OCI-LY7 (cell line): ENCODE data around the gene C16orf78. TPM values are rescaled to one million over a fixed set of nuclear protein-coding genes. Genes with fewer than 3 reads are reported as not detected.

Experiments used
- BruUV-seq: library from RNA; stranded (reverse); fragments of 400-500 nt; replicated peaks from 2 replicates; lab custom pipeline; 2021; lab: Mats Ljungman, UMichigan
- CTCF ChIA-PET: fragments of 300-600 bp; sonication (Branson Sonifier 250); formaldehyde crosslinking; loops from one replicate; lab custom pipeline; 2022; ENCODE audit warnings: antibody characterized with exemption; ENCODE audit not compliant: unreplicated experiment; lab: Charles Lee
- POLR2A ChIA-PET: fragments of 300-600 bp; sonication (Branson Sonifier 250); formaldehyde crosslinking; loops from one replicate; lab custom pipeline; 2022; ENCODE audit warnings: antibody characterized with exemption; lab: Charles Lee
- DNase-seq: peaks from one replicate; pipeline ENCODE4 v3.0.0-alpha.2; 2015; ENCODE audit warnings: low spot score
- H2AFZ ChIP-seq: fragments of 200-600 bp; sonication (generic), shearing (Covaris generic); 2 replicates; pipeline ENCODE4 v1.6.1; 2014; ENCODE audit warnings: mild to moderate bottlenecking, antibody characterized with exemption, low read length, moderate library complexity
- H3K27ac ChIP-seq: fragments of 200-600 bp; sonication (generic); 2 replicates; pipeline ENCODE4 v1.5.1; 2014; ENCODE audit warnings: mixed run types, low read depth, mild to moderate bottlenecking, moderate library complexity, low read length, inconsistent platforms; ENCODE audit not compliant: poor library complexity, severe bottlenecking
- H3K36me3 ChIP-seq: fragments of 200-600 bp; sonication (generic); 2 replicates; pipeline ENCODE4 v1.6.1; 2014; ENCODE audit warnings: mild to moderate bottlenecking, antibody characterized with exemption, low read length, moderate library complexity, mixed read lengths; ENCODE audit not compliant: insufficient read depth
- H3K4me1 ChIP-seq: fragments of 200-600 bp; sonication (generic); 2 replicates; pipeline ENCODE4 v1.5.1; 2014; ENCODE audit warnings: mild to moderate bottlenecking, low read length; ENCODE audit not compliant: insufficient read depth, poor library complexity, severe bottlenecking
- H3K4me2 ChIP-seq: fragments of 200-600 bp; sonication (generic); 2 replicates; pipeline ENCODE4 v1.6.1; 2014; ENCODE audit warnings: mild to moderate bottlenecking, low read length
- H3K4me3 ChIP-seq: fragments of 200-600 bp; sonication (generic); 2 replicates; pipeline ENCODE4 v1.5.1; 2014; ENCODE audit warnings: mild to moderate bottlenecking, low read depth, low read length; ENCODE audit not compliant: poor library complexity, severe bottlenecking
- H3K79me2 ChIP-seq: fragments of 200-600 bp; sonication (generic); 2 replicates; pipeline ENCODE4 v1.6.1; 2016; ENCODE audit warnings: low read depth, mild to moderate bottlenecking, low read length, moderate library complexity, mixed read lengths; ENCODE audit not compliant: insufficient read depth
- H3K9me2 ChIP-seq: fragments of 200-600 bp; sonication (generic); 2 replicates; pipeline ENCODE4 v1.6.1; 2016; ENCODE audit warnings: mild to moderate bottlenecking, low read length, mixed read lengths; ENCODE audit not compliant: insufficient read depth
- H3K9me3 ChIP-seq: fragments of 200-600 bp; sonication (generic); 2 replicates; pipeline ENCODE4 v1.6.1; 2014; ENCODE audit warnings: mild to moderate bottlenecking, mixed run types, low read length, mixed read lengths
- H4K20me1 ChIP-seq: fragments of 200-600 bp; sonication (generic); 2 replicates; pipeline ENCODE4 v1.6.1; 2014; ENCODE audit warnings: mild to moderate bottlenecking, antibody characterized with exemption, low read length, moderate library complexity, mixed read lengths; ENCODE audit not compliant: insufficient read depth
- CTCF ChIP-seq: fragments of 200-600 bp; sonication (generic); conservative IDR thresholded peaks from 2 replicates; pipeline ENCODE4 v1.5.1; 2014; ENCODE audit warnings: mild to moderate bottlenecking, antibody characterized with exemption, low read length, moderate library complexity, mixed read lengths
- EZH2phosphoT487 ChIP-seq: fragments of 200-600 bp; sonication (generic); IDR thresholded peaks from 2 replicates; pipeline ENCODE4 v1.6.1; 2018; ENCODE audit warnings: low read depth, borderline replicate concordance, mild to moderate bottlenecking, mixed run types, antibody characterized with exemption, low read length, moderate library complexity, mixed read lengths
- intact Hi-C: fragments of 100-400 bp; cut with micrococcal nuclease; formaldehyde crosslinking; loops from one replicate; pipeline ENCODE4 v1.10.0; 2022; ENCODE audit not compliant: unreplicated experiment
- total RNA-seq, 2 experiments: library from RNA; depleted of rRNA in 1 of 2; stranded (reverse); fragments of >200 nt in 1 of 2; shearing (Covaris generic) in 1 of 2; gene quantifications; 2 replicates each; pipeline ENCODE4 v1.2.3, GENCODE V29; 2014 to 2022

Gene C16orf78
- total RNA-seq, 2 experiments from 2014 or later: not detected

DNA sequence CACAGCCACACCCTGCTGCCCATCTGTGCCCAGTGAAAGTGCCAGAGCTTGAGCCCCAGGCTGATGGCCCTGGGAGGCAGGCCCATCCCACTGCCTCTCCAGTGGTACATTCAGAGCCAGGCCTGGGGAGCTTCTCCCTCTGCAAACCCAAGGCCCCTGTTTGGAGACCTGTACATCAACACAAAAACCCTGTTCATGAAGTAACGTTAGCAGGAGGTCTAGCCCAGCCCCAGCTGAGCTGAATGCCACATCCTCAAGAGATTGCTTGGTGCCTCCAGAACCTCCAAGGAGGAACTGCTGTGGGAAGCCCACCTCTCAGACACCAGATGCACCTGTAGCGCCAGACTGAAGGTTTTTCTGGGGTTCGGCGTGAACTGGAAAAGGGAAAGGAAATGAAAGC lies 31.5 kb downstream of the C16orf78 start:
- H3K4me1 ChIP-seq: peaks cover 41% of the 10 kb centered on the region
- H3K36me3 ChIP-seq: no peaks in the 10 kb centered on the region
- no peak overlapping the region for H3K4me3 ChIP-seq
- intact Hi-C loops: no loop called here
- peak overlapping the region; percentile 20 for H3K4me2 ChIP-seq
- no peak for DNase-seq
- ChIA-PET POLR2A (interaction anchor here (1.4 to 1.8 kb wide), 2 partner anchors 14 to 22 kb away, joined by 3 to 5 read pairs; no protein-coding TSS in a partner anchor), CTCF (interaction anchor here (1.0 to 1.1 kb wide), 2 partner anchors 22 to 35 kb away, joined by 3 to 4 read pairs; no protein-coding TSS in a partner anchor)
- BruUV-seq: no TSS peak
- no peak for TF ChIP-seq EZH2phosphoT487
- no peaks in the 10 kb centered on the region for H3K79me2 ChIP-seq
- no peaks in the 10 kb centered on the region for H4K20me1 ChIP-seq
- H3K9me2 ChIP-seq: no peaks in the 10 kb centered on the region
- H3K27ac ChIP-seq: no peak overlapping the region
- H2AFZ ChIP-seq: peak overlapping the region; percentile 47; the same call in 1 of the 2 replicates
- H3K9me3 ChIP-seq: peaks cover 7% of the 10 kb centered on the region; the same call in 1 of the 2 replicates

GRCh38 chr16:49405530-49405929 lies 31.9 kb downstream of the C16orf78 start:
- Histone ChIP-seq H3K79me2 (no peaks in the 10 kb centered on the region), H3K4me1 (peaks cover 37% of the 10 kb centered on the region), H3K36me3 (no peaks in the 10 kb centered on the region), H4K20me1 (no peaks in the 10 kb centered on the region), H2AFZ (peak overlapping the region; percentile 47; the same call in 1 of the 2 replicates), H3K4me2 (peak overlapping the region; percentile 20), H3K9me3 (peaks cover 7% of the 10 kb centered on the region; the same call in 1 of the 2 replicates), H3K9me2 (no peaks in the 10 kb centered on the region), H3K4me3 (no peak overlapping the region), H3K27ac (no peak overlapping the region)
- intact Hi-C loops: no loop called here
- peak; percentile 54; the same call in 1 of the 2 replicates for TF ChIP-seq CTCF
- no peak for TF ChIP-seq EZH2phosphoT487
- ChIA-PET POLR2A (interaction anchor here (0.6 to 1.4 kb wide), 2 partner anchors 14 to 738 kb away, joined by 3 to 4 read pairs; no protein-coding TSS in a partner anchor), CTCF (interaction anchor here (1.0 to 1.1 kb wide), 2 partner anchors 22 to 35 kb away, joined by 3 to 4 read pairs; no protein-coding TSS in a partner anchor)
- no TSS peak for BruUV-seq
- DNase-seq: peak; percentile 23

GRCh38 chr16:49407873-49408550 lies 34.4 kb downstream of the C16orf78 start:
- Histone ChIP-seq H3K4me1 (peaks cover 26% of the 10 kb centered on the region), H3K4me3 (no peak overlapping the region), H3K27ac (no peak overlapping the region), H3K9me2 (no peaks in the 10 kb centered on the region), H2AFZ (peak overlapping the region; percentile 45; the same call in 1 of the 2 replicates), H3K4me2 (peak overlapping the region; percentile 27), H3K36me3 (no peaks in the 10 kb centered on the region), H3K79me2 (no peaks in the 10 kb centered on the region), H4K20me1 (no peaks in the 10 kb centered on the region), H3K9me3 (peaks cover 6% of the 10 kb centered on the region; the same call in 1 of the 2 replicates)
- POLR2A ChIA-PET: interaction anchor here (0.6 to 1.3 kb wide), 6 partner anchors 23 to 340 kb away, joined by 3 to 4 read pairs (median 3); no protein-coding TSS in a partner anchor
- peak; percentile 95 for TF ChIP-seq CTCF
- TF ChIP-seq EZH2phosphoT487: no peak
- intact Hi-C loops: loop anchor here (1.0 to 2.0 kb wide), 4 partner anchors 32 to 514 kb away; no protein-coding TSS in a partner anchor
- BruUV-seq: no TSS peak
- CTCF ChIA-PET: interaction anchor here (0.8 to 0.9 kb wide), 2 partner anchors 17 to 188 kb away, joined by 3 read pairs; no protein-coding TSS in a partner anchor
- DNase-seq: peak; percentile 90
